Fibroblast of skin of left biceps (primary cell): Measurements from ENCODE around the gene BARHL1.
"Not testable (repeated sequence)": the region's sequence is repeated elsewhere in the genome, so short reads cannot be mapped to it uniquely, and the experiment has no call there.

Source experiments
- DNase-seq, 2 experiments: peaks; one replicate each; pipeline ENCODE4 v3.0.0-alpha.2; 2013; ENCODE audit warnings: low read depth in 2 of 2

The BARHL1 gene

DNA sequence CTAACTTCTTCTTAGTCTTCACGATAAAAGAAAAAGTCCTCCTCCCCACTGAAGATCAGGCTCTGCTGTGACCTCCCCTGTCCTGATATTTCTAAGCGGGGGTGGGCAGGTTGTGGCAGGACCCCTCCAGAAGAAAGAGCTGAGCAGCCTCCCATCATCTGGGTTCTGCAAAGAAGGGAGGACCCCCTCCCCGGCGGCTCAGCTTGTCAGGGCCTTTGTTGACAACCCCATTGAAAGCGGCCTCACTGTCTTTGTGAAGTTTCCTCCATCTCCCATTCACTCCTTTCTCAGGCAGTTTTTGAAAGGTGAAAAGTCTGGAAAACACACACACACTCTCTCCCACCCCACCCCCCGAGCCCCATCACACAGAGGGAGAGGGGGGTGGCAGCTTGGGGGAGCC, 26.2 kb upstream of the BARHL1 start:
- DNase-seq = no peak

DNA sequence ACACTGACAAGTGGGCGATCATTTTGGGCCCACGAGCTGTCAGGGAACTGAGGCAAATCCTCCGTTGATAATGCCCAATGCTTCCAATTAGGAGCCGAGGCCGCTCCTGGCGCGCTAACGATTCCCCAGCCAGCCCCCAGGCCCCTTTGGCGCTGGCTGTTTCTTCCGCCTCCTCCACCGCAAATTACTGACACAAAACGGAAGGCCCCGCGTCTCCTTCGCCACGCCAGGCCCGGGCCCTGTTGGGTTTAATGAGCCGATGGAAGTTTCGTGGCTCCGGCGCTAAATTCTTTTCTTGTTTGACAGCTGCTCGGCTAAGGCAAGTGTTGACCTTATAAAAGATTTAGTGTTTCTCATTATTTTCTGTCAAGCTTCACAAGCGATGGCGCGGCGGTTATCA, 25.7 kb upstream of the BARHL1 start:
- no peak for DNase-seq

DNA sequence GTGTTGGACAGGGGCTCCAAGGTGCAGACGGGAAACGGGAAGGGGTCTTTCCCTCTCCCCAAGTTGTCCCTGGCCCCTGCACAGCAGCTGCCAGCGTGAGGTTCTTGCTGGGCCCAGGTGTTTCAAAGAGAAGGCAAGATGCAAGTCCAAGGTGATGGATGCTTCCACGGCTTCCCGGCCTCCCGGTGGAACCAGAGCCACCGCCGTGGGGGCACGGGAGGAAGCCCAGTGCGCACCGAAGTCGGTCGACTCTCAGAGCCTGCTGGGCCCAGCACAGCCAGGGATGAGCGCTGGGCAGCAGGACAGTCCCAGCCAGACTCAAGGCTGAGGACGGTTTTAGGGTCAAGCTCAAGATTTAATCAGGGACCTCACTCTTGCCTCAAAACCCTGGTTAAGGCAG, 25.2 kb upstream of the BARHL1 start:
- no peak for DNase-seq

DNA sequence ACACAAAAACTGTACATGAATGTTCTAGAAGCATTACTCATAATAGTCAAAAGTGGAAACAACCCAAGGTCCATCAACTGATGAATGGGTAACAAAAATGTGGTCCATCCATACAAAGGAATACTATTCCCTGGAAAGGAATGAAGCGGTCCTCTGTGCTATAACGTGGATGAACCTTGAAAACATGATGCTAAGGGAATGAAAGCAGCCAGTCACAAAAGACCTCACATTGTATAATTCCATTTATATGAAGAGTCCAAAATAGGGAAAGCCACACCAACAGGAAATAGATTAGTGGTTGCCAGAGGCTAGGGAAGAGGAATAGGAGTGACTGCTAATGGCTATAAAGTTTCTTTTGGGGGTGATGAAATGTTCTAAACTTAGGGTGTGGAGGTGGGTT, 22.7 kb upstream of the BARHL1 start:
- DNase-seq = no peak

DNA sequence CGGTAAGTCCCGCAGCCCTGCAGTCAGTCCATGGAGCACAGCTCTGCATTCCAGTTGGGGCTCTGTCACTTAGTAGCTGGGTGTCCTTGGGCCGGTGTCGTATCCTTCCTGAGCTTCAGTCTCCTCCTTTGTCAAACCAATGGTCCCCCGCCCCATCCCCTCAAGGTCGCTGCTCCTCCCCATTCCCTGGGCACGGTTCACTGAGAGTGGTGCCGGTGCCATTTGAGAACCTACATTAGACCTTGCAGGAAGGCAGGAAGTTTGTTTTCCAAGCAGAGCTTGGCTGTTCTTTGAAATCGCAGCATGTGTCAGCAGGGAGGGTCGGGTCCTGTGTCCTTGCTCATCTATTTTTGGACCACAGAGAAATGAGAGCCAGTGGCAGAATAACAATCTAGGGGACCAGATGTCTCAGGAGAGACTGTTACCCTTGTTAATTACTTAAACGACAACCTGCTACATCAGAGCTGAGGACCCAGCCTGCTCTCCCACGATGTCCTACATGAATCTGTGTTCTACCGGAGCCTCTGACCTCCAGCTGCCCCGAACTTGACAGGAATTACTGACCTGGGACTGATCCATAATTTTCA, 21.7 kb upstream of the BARHL1 start:
- no peak for DNase-seq

DNA sequence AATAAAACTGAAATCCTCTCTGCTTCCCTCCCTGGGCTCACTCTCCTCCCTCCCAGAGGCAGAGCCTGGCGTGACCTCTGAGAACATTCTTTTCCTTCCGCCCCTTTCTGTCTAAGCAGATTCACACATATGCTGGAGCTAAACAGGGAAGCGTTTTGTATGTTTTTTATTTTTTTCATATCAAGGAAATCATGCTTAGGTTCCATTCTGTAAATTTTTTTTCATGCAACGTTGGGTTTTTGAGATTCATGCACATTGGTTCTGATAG, 20.2 kb upstream of the BARHL1 start:
- DNase-seq = no peak

DNA sequence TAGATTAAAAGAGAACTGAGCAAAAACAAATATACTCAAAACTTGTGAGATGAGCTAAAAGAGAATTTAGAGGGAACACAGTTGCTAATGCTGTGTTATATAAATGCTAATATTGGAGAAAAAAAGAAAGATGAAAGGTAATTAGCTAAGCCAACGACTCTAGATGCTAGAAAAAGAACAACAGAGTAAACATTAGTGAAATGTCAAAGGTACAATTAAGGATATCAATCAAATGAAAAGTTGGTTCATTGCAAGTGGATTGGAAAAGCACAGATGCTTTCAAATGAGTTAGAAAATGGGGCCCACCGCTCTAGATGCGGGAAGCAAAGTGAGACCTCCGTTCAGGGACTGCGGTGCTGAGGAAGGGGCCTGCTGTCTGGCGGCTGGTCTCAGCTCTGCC, 17.9 kb upstream of the BARHL1 start:
- no peak for DNase-seq

DNA sequence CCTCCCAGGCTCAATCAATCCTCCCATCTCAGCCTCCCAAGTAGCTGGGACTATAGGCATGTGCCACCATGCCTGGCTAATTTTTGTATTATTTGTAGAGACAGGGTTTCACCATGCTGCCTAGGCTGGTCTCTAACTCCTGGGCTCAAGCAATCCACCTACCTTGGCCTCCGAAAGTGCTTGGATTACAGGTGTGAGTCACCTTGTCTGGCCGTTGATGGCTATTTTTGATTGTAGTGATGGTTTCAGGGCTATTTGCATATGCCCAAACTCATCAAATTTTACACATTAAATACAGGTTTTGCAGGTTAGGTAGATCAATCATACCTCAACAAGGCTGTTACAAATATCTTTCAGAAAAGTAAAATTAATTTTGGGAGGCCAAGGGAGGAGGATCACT, 13.6 kb upstream of the BARHL1 start:
- not testable (repeated sequence) for DNase-seq

DNA sequence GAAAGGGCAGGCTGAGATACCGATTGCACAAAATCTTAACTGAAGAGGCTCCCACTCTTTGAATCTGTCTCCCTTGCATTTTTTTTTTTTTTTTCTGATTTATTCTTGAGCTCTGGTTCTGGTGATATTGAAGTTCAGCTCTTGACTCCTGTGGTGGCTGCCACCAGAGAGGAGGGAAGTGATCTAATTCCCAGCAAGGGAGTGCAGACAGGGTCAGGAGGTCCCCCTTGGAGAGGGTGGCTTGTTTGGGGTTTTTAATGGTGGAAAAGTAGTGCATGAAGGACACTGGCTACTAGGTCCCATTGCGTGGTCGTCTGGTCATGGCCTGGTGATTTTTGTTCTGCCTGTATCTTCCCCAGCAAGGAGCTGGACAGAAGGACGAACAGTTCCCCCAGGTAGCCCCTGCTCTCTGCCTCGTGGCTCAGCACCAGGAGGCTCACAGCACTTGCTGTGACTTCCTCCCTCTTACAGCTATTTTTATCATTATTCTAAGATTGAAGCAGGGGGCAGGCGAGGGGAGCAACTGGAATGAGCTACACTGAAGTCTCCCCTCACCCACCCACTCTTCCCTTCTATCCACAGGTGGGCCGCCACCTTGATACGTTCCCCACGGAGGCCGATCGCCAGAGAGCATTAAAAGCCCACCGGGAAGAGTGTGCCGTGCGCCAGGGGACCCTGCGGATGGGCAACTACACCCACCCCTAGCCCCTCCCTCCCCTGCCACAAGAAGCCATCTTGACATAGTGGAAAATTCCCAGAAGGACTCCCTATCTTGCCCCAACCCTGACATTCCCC, 10.4 kb upstream of the BARHL1 start:
- no peak for DNase-seq

DNA sequence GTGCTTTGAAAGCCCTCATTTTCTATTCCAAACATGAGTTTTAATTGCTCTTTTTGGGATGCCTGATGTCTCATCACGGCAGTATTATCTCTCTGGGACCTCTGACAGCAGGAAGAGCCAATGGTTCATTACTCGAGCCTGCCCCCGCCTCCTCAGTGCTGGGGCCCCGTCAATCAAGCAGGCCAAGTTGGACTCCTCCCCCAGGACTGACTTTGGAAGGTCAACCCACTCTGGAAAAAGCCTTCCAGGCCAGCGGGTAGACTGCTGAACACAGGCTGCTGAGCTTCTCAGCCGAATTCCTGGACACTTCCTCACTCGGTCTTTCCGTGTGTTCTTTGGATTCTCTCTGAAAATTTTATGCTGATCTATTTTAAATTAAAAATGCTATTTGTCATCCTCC, 9.5 kb upstream of the BARHL1 start:
- DNase-seq = no peak

DNA sequence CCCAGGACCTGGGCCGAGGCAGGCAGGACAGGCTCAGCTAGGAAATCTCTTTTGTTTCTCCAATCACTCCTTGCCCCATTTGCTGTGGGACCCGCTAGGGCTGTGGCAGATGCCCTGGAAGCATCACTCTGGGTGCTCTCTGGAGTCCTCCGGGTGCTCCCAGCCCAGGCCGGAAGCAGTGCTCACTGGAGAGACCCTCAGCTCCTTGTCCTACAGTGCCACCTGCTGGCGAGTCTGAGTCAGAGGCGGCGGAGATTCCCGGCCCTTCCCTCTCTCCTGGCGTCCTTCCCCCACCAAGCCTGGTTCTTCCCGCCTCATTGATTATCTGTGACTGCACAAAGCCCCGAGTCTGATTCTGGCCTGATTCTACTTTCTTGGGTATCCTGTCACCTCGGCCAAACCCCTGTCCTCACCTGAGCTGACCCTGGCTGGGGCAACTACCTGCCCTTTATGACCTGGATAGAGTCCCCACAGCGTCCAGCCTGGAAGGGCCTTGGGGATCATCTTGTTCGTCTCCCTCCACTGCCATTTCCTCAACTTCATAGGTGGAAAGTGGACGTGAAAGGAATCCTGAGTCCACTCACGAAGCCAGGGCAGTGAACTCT, 7.3 kb upstream of the BARHL1 start:
- peak; percentile 25 to 31 for DNase-seq

DNA sequence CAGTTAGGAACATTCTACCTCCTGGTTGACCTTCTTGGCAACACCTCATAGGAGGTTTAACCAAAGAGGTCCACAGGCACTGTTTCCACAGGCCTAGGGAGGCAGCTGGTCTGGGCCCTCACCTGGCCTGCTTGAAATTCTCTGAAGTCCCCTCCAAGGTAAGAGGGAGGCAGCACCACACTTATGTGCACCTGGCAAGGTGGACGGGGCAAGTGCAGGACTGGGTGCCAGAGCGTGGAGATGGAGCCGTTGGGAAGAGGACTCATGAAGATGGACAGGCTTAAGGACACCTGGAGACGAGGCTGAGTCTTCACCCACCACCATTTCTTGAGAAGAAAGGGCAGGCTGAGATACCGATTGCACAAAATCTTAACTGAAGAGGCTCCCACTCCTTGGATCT, 6.6 kb upstream of the BARHL1 start:
- DNase-seq = no peak

DNA sequence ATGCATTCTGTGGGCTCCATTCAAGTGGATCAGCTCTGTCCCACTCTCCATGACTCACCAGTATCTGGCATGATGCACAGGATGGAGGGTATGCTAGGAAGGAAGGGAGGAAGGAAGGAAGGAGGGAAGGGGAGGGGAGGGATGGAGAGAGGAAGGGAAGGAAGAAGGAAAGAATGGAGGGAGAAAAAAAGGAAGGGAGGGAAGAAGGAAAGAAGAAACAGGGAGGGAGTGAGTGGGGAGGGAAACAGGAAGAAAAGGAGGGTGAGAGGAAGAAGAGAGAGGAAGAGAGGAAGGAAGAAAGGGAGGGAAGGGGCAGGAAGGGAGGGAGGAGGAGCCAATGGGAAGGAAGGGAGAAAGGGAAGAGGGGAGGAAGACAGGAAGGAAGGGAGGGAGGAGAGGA, 5.3 kb upstream of the BARHL1 start:
- DNase-seq = no peak

DNA sequence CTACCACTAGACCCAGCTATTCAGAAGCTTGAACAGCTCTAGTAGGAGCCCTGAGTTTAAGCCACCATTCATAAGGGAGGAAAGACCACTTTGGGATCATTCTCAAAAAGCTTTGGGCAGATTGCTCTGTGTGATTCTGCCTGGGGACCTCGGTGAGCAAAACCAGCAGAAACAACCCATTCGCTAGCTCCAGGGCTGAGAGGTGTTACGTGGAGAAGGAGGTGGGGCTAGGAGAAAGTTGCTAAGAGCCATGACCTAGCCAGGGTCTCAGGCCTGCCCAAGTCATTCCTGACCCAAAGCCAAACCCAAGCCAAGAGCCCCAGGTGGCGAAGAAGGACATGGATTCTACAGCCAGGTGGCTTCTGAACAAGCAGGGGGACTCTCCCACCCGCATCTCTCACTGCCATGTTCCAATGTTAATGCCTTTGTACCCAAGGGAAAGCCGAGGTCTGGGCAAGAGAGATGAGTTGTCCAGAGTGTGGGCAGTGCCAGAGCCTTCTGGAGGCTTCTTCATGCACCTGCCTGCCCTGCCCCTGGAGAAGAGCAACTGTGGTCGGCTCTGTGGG, 4.0 kb upstream of the BARHL1 start:
- DNase-seq = no peak

DNA sequence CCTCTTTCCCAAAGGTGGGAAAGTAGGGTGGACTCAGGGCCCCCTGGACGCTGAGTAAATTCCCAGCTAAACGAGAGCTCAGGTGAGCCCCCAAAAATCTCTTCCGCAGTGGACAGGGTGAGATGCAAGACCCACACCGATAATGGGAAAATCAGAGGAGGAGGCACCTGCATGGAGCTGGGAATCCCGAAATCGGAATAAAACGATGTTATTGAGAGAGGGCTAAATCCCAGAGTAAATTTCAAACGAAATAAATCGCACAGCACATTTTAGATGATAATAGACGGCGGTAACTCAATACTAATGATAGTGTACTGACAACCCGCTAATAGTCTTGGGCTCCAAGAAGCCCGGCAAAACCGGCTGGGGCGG, 3.0 kb upstream of the BARHL1 start:
- DNase-seq = no peak

DNA sequence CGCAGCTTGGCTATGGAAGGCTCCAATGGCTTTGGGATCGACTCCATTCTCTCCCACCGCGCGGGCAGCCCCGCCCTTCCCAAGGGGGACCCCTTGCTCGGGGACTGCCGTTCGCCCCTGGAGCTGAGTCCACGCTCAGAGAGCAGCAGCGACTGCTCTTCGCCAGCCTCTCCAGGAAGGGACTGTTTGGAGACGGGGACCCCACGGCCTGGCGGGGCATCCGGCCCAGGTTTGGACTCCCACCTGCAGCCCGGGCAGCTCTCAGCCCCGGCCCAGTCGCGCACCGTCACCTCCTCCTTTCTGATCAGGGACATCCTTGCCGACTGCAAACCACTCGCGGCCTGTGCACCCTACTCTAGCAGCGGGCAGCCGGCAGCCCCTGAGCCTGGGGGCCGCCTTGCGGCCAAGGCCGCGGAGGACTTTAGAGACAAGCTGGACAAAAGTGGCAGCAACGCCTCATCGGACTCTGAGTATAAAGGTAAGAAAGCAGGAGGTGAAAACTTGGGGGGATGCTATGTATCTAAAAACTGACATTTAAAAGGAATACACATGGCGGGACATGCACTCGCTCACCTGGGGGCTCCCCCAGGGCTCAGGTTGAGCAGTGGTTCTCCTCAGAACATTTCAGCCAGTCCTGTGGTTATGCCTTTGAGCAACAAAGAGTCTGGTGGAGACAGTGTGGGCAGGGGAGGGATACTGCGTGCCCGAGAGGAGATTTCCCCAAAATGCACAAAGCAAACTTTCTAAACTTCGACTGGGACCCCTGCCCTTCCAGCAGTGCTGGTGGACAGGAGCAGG, 579 bp downstream of the BARHL1 start:
- no peak for DNase-seq

DNA sequence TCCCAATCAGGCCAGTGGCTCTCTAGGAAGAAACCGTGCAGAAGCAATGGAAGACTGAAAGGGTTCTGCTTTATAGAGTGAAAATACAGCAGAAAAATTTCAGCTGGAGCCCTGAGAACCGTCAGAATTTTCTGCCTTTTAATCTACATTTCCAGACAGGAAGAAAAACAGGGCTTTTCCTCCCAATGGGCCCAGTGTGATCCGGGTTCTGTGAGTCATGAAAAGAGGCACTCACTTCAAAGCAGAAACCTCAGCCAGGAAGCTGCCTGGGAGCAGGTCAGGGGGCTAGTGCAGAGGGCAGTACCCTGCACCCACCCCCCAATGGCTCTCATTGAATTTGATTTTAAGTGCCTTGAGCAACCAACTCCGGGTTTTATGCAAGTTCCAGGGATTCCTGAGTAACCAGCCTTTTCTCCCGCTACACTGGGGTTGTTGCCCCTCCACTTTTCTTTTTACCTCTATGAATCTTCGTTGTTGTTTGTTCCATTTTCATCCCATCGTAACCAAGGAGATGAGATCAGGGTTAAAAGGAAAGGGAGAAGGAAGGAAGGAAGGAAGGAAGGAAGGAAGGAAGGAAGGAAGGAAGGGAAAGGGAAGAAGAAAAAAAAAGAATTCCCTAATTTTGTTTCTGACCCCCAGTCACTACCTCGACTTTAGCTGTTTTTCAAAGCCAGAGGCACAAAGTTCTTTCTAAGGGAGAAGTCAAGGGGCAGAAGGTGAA, 1.3 kb downstream of the BARHL1 start:
- no peak for DNase-seq

DNA sequence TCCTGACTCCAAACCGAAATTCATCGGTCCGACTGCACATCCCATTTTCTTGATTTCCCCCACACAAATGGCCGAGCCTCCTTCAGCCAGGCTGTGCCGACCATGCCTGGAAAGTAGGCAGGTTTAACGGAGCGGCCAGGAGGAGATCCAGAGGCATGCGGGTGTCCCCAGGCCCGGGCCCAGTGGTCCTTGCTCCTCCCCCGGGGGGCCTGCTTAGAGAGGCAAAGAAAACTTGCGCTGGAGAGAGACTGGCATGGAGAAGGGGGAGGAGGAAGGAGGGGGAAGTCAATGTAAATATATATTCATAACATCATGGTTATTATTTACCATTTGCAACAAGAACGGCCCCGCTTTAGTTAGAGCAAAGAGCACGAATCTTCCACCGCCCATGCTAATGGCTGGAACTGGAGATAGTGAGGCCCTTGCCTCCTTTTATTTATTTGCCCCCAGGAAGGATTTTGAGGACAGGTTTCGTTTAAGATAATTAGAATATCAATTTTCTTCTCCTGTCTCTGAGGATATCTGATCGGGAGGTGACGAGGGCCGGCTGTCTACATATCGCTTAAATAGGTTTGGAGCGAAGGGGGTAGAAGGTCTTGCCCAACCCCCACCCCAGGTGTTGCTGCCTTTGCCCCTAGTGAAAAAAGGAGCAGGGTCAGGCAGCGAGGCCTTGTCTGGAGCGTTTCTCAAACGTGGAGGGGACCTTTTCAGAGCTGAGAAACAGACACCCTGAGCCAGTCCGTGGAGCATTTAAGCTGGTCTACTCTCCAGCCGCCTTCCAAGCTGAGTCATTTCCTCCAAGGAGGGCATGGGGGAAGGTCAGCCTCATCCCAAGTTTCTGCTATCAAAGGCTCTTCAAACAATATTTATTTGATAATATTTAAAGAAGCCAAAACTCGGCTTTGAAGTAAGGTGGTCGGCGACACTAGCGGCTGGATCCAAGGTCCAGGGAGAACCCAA, 2.5 kb downstream of the BARHL1 start:
- no peak for DNase-seq

DNA sequence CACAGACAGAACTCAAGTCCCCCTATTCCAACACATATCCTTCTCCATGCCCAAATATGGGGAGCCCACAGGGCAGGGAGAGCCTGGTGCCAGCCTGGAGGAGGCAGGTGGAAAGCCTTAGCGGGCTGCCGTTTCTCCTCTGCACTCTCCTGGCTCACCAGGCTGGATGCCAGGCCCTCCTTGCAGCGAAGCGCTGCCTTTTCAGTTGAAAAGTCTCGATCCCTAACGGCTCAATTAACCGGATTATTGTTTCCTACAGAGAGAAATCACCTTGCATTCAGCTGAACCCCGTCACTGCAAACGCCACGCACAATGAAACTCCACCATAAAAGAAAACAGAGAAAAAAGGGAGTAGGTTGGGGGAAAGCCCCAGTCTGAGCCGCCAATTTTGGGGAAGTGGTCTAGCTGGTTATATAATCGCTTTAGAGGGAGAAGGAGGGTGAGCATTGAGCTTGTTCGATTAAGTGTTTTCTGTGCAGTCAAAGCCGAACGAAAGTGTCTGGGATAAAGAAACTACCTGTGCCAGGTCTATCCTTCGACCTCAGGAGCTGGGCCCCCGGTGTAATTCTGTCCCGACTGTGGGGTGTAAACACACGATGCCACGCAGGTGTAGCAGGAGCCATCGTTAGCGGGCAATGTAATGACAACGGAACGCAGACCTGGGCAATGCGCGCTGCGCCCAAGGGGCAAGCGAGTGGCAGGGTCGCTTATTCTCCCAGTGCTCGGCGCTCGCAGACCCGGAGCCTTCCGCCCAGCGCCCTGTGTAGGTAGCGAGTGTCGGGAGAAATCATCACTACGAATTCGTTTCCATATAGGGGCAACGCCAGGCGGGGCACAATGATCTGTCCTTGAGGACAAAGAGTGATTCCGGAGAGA, 3.8 kb downstream of the BARHL1 start:
- DNase-seq = no peak
